Cardiac muscle cell (in vitro differentiated cells and primary cell): ENCODE results near the gene CREB3L2. TPM values are rescaled to one million over a fixed set of nuclear protein-coding genes. Genes with fewer than 3 reads are reported as not detected.

Experiments
- DNase-seq, 2 donors: peaks; one replicate each; pipeline versions ENCODE4 v3.0.0 to v3.0.0-alpha.2; 2010 to 2017; ENCODE audit warnings: low read depth in 1 of 2, low spot score in 1 of 2
- H3K27ac ChIP-seq: fragments of 200-600 bp; sonication (generic); 2 replicates; pipeline ENCODE4 v1.5.1; 2016
- H3K27me3 ChIP-seq: fragments of 200-600 bp; sonication (generic); 2 replicates; pipeline ENCODE4 v1.6.0; 2016; ENCODE audit warnings: control low read depth
- H3K36me3 ChIP-seq: fragments of 200-600 bp; sonication (generic); 2 replicates; pipeline ENCODE4 v1.5.1; 2016; ENCODE audit warnings: control low read depth
- H3K4me1 ChIP-seq: fragments of 200-600 bp; sonication (generic); 2 replicates; pipeline ENCODE4 v1.8.1; 2017; ENCODE audit warnings: low read depth, mild to moderate bottlenecking, mixed run types
- H3K4me3 ChIP-seq: fragments of 200-600 bp; sonication (generic); 2 replicates; pipeline ENCODE4 v1.5.1; 2016; ENCODE audit warnings: mild to moderate bottlenecking
- H3K9me3 ChIP-seq: fragments of 200-600 bp; sonication (generic); 2 replicates; pipeline ENCODE4 v1.5.1; 2017; ENCODE audit warnings: low read depth, mild to moderate bottlenecking, control low read depth
- CTCF ChIP-seq: IDR thresholded peaks from 2 replicates; pipeline ENCODE4 v1.5.1; 2012; ENCODE audit warnings: low read depth, mild to moderate bottlenecking, low read length
- polyA plus RNA-seq: library from polyadenylated mRNA; unstranded; fragments of >200 nt; fragmentation: Nextera tagmentation; extraction: Ambion mirVana; gene quantifications from 2 replicates; pipeline ENCODE4 v1.2.1, GENCODE V29; 2016
- total RNA-seq: library from RNA; depleted of rRNA; stranded (reverse); fragments of >200 nt; gene quantifications from 2 replicates; pipeline ENCODE4 v1.2.3, GENCODE V29; 2016

CREB3L2 gene
- total and polyA plus RNA-seq, 2 experiments from 2014 or later, result 22.1 to 24.3 TPM

- no peak for DNase-seq
- H3K27me3 ChIP-seq, result no peaks in the 10 kb centered on the region
- H3K36me3 ChIP-seq, result no peaks in the 10 kb centered on the region
- peak overlapping the region; percentile 82 for H3K27ac ChIP-seq
- TF ChIP-seq CTCF, result no peak
- H3K9me3 ChIP-seq, result no peaks in the 10 kb centered on the region
- peaks cover 53% of the 10 kb centered on the region for H3K4me1 ChIP-seq
- no peak overlapping the region for H3K4me3 ChIP-seq
These were observed 45.3 kb downstream of the CREB3L2 start for GRCh38 chr7:137956591-137956990.

- TF ChIP-seq CTCF, result no peak
These were observed 45.7 kb downstream of the CREB3L2 start for GRCh38 chr7:137956183-137956582.

GRCh38 chr7:137954614-137955013 lies 47.3 kb downstream of the CREB3L2 start:
- Histone ChIP-seq H3K27ac (peak overlapping the region; percentile 82), H3K4me1 (peaks cover 73% of the 10 kb centered on the region), H3K36me3 (no peaks in the 10 kb centered on the region), H3K27me3 (no peaks in the 10 kb centered on the region), H3K9me3 (no peaks in the 10 kb centered on the region), H3K4me3 (no peak overlapping the region)
- no peak for DNase-seq
- no peak for TF ChIP-seq CTCF

More at GRCh38 chr7:137956183-137956582, 45.7 kb downstream of the CREB3L2 start:
- no peaks in the 10 kb centered on the region for H3K27me3 ChIP-seq
- no peak for DNase-seq
- H3K9me3 ChIP-seq, result no peaks in the 10 kb centered on the region
- H3K36me3 ChIP-seq, result no peaks in the 10 kb centered on the region
- H3K27ac ChIP-seq, result peak overlapping the region; percentile 82
- peaks cover 58% of the 10 kb centered on the region for H3K4me1 ChIP-seq
- H3K4me3 ChIP-seq, result no peak overlapping the region

- DNase-seq, result peak in 1 of 2 donors; percentile 60
These were observed 48.0 kb downstream of the CREB3L2 start for GRCh38 chr7:137953665-137954470.

GRCh38 chr7:137953043-137953664 lies 48.7 kb downstream of the CREB3L2 start:
- peak; percentile 37 to 44 for DNase-seq
- Histone ChIP-seq H3K4me3 (no peak overlapping the region), H3K9me3 (no peaks in the 10 kb centered on the region), H3K4me1 (peaks cover 78% of the 10 kb centered on the region), H3K27me3 (no peaks in the 10 kb centered on the region), H3K27ac (peak overlapping the region; percentile 82), H3K36me3 (no peaks in the 10 kb centered on the region)
- TF ChIP-seq CTCF, result no peak

More at GRCh38 chr7:137953665-137954470, 48.0 kb downstream of the CREB3L2 start:
- H3K4me3 ChIP-seq, result no peak overlapping the region
- peaks cover 79% of the 10 kb centered on the region for H3K4me1 ChIP-seq
- no peaks in the 10 kb centered on the region for H3K27me3 ChIP-seq
- no peaks in the 10 kb centered on the region for H3K9me3 ChIP-seq
- H3K36me3 ChIP-seq, result no peaks in the 10 kb centered on the region
- peak overlapping the region; percentile 82 for H3K27ac ChIP-seq
- no peak for TF ChIP-seq CTCF
